Stomach (tissue), 9 donors: ENCODE results near the gene ZBTB18. TPM values are rescaled to one million over a fixed set of nuclear protein-coding genes. Genes with fewer than 3 reads are reported as not detected.
A peak's percentile ranks its signal among the peaks of the same experiment; 100 is the strongest.

Source experiments
- DNase-seq, 2 donors: peaks; one replicate each; pipeline versions ENCODE4 v3.0.0 to v3.0.0-alpha.2; 2013 to 2019
- H3K27ac ChIP-seq, 5 donors: fragments of 200-600 bp in 4 of 5; sonication (generic) in 4 of 5; one replicate each; pipeline ENCODE4 v1.5.1; 2013 to 2019; ENCODE audit warnings: mild to moderate bottlenecking in 1 of 5, moderate library complexity in 1 of 5
- H3K27me3 ChIP-seq, 3 donors: fragments of 200-600 bp; sonication (generic); one replicate each; pipeline ENCODE4 v1.5.1; 2017 to 2019; ENCODE audit warnings: mixed run types in 1 of 3
- H3K36me3 ChIP-seq, 4 donors: fragments of 200-600 bp; sonication (generic); 1 replicate in 3 of 4; 2 replicates in 1 of 4; pipeline ENCODE4 v1.5.1; 2016 to 2019
- H3K4me1 ChIP-seq, 4 donors: fragments of 200-600 bp; sonication (generic); one replicate each; pipeline ENCODE4 v1.5.1; 2016 to 2019
- H3K4me3 ChIP-seq, 4 donors: fragments of 200-600 bp; sonication (generic) in 3 of 4; one replicate each; pipeline ENCODE4 v1.5.1; 2016 to 2019; ENCODE audit warnings: mild to moderate bottlenecking in 1 of 4
- H3K9me3 ChIP-seq, 4 donors: fragments of 200-600 bp; sonication (generic); one replicate each; pipeline ENCODE4 v1.5.1; 2016 to 2019
- EP300 ChIP-seq: sonication (generic); formaldehyde crosslinking; IDR thresholded peaks from one replicate; pipeline ENCODE4 v1.6.1; 2017; ENCODE audit warnings: antibody characterized with exemption
- POLR2A ChIP-seq, 4 donors: fragments of 450-650 bp; IDR thresholded peaks; one replicate each; pipeline ENCODE4 v1.6.1; 2016; ENCODE audit warnings: antibody characterized with exemption in 4 of 4, control low read depth in 2 of 4, mild to moderate bottlenecking in 1 of 4, moderate library complexity in 1 of 4
- POLR2AphosphoS5 ChIP-seq, 3 donors: sonication (generic); formaldehyde crosslinking; IDR thresholded peaks; one replicate each; pipeline ENCODE4 v1.6.1; 2016; ENCODE audit warnings: antibody characterized with exemption in 3 of 3
- WGBS, 5 donors: extraction: QIAGEN DNeasy Blood & Tissue Kit in 3 of 5; methylation state at CpG; one replicate each; pipeline versions ENCODE4 v1.1.5 to v1.1.7; 2013 to 2018; 5-methylcytosine and 5-hydroxymethylcytosine counted together
- intact Hi-C: fragments of 100-400 bp; cut with DNase I; formaldehyde crosslinking; loops from one replicate; pipeline ENCODE4 v1.15.1; 2023; ENCODE audit warnings: low total_unique reads
- polyA plus RNA-seq, 3 donors: library from polyadenylated mRNA; stranded (reverse); fragments of 200-250 nt; gene quantifications; one replicate each; pipeline ENCODE4 v1.2.3, GENCODE V29; 2013
- total RNA-seq, 5 donors: library from RNA; depleted of rRNA; stranded (reverse); fragments of >200 nt; gene quantifications; one replicate each; pipeline versions ENCODE4 v1.1.0 to v1.2.3, GENCODE V29; 2014 to 2016
- TF ChIP-seq, protein P1 (sequence below), 7 experiments: fragments of 450-650 bp in 4 of 7; fragments of 200-600 bp in 3 of 7; sonication (generic) in 3 of 7; IDR thresholded peaks; one replicate each; pipeline ENCODE4 v1.5.1; 2016 to 2019; ENCODE audit warnings: antibody characterized with exemption in 7 of 7, control low read depth in 2 of 7, mild to moderate bottlenecking in 1 of 7
- donor health status: healthy with polysubstance abuse.
- donor health status: Bipolar disorder and iron deficiency.
- donor health status: healthy.

ZBTB18 gene
- total and polyA plus RNA-seq, 8 donors, result 5.7 to 27.2 (median 16.4) TPM

DNA sequence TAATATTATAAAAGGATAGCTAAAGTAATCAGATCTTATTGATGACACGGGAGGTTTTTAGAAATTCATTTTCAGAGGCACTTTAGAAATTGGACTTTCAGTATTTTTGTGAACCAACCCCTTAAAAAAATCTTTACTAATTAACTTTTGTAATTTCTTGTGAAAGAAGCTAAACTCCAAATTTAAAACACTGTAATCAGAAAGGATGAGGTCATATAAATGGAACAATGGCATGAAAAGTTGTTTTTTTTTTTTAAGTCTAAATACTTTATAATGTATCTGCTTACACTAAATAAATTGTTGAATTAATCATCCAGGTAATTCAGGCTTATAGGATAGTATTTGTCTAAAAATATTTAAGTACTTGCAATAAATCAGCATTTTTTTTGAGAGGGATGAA, 9.0 kb downstream of the ZBTB18 start:
- intact Hi-C loops, result no loop called here
- Histone ChIP-seq H3K27me3 (no peaks in the 10 kb centered on the region), H3K27ac (peak overlapping the region in 1 of 5 donors; percentile 44), H3K9me3 (no peaks in the 10 kb centered on the region), H3K4me3 (no peak overlapping the region), H3K4me1 (peaks cover 0 to 34% (median 11%) of the 10 kb centered on the region in 4 donors), H3K36me3 (peaks cover 3 to 15% (median 8%) of the 10 kb centered on the region in 4 donors)
- no peak for DNase-seq
- 66 to 75% (median 74%) methylated on average over 1 of the region's 1 CpG for WGBS, 5 donors
- TF ChIP-seq POLR2AphosphoS5 (IDR thresholded peaks at IDR 0.05) (no peak), POLR2A (IDR thresholded peaks at IDR 0.05) (no peak), EP300 (no peak)
- TF ChIP-seq, protein P1, sequence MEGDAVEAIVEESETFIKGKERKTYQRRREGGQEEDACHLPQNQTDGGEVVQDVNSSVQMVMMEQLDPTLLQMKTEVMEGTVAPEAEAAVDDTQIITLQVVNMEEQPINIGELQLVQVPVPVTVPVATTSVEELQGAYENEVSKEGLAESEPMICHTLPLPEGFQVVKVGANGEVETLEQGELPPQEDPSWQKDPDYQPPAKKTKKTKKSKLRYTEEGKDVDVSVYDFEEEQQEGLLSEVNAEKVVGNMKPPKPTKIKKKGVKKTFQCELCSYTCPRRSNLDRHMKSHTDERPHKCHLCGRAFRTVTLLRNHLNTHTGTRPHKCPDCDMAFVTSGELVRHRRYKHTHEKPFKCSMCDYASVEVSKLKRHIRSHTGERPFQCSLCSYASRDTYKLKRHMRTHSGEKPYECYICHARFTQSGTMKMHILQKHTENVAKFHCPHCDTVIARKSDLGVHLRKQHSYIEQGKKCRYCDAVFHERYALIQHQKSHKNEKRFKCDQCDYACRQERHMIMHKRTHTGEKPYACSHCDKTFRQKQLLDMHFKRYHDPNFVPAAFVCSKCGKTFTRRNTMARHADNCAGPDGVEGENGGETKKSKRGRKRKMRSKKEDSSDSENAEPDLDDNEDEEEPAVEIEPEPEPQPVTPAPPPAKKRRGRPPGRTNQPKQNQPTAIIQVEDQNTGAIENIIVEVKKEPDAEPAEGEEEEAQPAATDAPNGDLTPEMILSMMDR (IDR thresholded peaks at IDR 0.05), result no peak

DNA sequence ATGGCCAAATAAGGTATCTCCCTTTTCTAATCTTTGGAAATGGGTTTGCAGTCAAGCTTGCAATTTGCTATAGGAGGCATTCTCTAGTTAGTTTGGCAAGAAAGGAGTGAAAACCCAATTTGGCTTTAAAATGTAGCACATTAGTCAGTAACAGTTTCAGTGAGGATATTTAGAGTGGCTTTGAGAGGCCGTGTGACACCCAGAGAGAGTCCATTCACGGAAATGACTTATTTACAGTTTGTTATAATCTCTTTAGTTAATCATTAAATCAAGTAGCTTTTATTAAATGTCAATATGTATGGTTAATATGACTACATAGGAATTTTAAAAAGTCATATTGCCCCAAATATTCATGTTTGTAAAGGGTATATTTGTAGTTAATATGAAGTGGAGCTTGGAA, 9.6 kb downstream of the ZBTB18 start:
- Histone ChIP-seq H3K27ac (peak overlapping the region in 1 of 5 donors; percentile 44), H3K36me3 (peaks cover 0 to 10% (median 2%) of the 10 kb centered on the region in 4 donors), H3K27me3 (no peaks in the 10 kb centered on the region), H3K4me3 (no peak overlapping the region), H3K9me3 (no peaks in the 10 kb centered on the region), H3K4me1 (peaks cover 0 to 33% (median 10%) of the 10 kb centered on the region in 4 donors)
- peak in 1 of 2 donors; percentile 25 for DNase-seq
- TF ChIP-seq POLR2A (IDR thresholded peaks at IDR 0.05) (no peak), POLR2AphosphoS5 (IDR thresholded peaks at IDR 0.05) (no peak), EP300 (no peak)
- TF ChIP-seq, protein P1 (IDR thresholded peaks at IDR 0.05), result no peak
- 28 to 60% (median 48%) methylated on average over 2 of the region's 2 CpGs for WGBS, 5 donors
- intact Hi-C loops, result no loop called here

DNA sequence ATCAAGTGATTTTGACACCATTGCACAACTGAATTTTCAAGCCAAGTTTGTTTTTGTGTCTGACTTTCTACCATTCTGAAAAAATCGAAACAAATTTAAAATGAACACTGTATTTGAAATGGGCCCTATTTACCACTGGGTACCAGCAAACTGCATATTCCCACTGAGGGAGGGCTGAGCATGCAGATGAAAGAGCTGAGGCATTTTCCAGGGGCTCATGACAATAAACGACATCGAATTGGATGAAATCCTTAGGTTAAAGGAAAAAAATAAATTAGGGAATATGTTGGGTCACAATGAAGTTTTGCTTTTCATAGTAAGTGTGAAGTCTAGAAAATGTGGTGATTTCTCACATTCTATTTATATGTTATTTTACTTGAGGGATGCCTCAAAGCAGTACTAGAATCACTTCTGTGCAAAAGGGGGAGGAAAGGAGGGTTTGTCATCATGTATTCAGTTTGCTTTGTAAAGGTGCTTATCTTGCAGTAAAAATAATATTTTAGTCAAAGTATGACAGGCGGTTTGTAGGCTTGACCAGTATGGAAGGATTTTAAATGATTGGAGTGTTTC, 11.2 kb downstream of the ZBTB18 start:
- Histone ChIP-seq H3K4me3 (no peak overlapping the region), H3K27ac (no peak overlapping the region), H3K9me3 (no peaks in the 10 kb centered on the region), H3K4me1 (peaks cover under 1 to 36% (median 3%) of the 10 kb centered on the region in 4 donors), H3K27me3 (no peaks in the 10 kb centered on the region), H3K36me3 (no peaks in the 10 kb centered on the region)
- 90 to 94% (median 94%) methylated on average over 4 of the region's 4 CpGs for WGBS, 5 donors
- intact Hi-C loops, result no loop called here
- TF ChIP-seq POLR2A (IDR thresholded peaks at IDR 0.05), result no peak
- TF ChIP-seq, protein P1 (IDR thresholded peaks at IDR 0.05), result no peak
- no peak for DNase-seq

DNA sequence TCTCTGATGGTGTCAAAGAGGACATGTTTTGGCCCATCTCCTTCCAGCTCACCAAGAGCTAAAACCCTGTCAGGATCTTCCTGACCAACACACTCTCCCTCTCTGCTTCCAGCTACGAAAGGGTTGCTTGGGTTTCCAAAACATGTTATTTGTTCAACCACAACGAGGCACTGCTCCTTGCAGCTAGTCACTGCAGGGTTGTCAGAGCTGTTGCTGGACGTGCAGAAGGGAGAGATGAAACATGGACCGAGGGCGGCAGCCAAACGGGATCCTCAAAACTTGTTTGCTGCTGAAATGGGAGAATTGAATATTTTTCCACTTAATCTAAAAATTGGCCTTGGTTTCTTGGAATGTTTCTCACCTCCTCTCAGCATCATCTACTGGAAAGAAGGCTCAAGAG, 12.4 kb downstream of the ZBTB18 start:
- WGBS, 5 donors, result 27 to 54% (median 37%) methylated on average over 6 of the region's 6 CpGs
- H3K4me1 ChIP-seq, result peaks cover 0 to 42% (median 4%) of the 10 kb centered on the region in 4 donors
- no peaks in the 10 kb centered on the region for H3K27me3 ChIP-seq
- TF ChIP-seq, protein P1 (IDR thresholded peaks at IDR 0.05), result no peak
- H3K27ac ChIP-seq, result no peak overlapping the region
- DNase-seq, result peak in 1 of 2 donors; percentile 35
- no peaks in the 10 kb centered on the region for H3K36me3 ChIP-seq
- no peak overlapping the region for H3K4me3 ChIP-seq
- H3K9me3 ChIP-seq, result no peaks in the 10 kb centered on the region
- intact Hi-C loops, result no loop called here
